ENCODE results near the gene UBE2V1.

The UBE2V1 gene

DNA sequence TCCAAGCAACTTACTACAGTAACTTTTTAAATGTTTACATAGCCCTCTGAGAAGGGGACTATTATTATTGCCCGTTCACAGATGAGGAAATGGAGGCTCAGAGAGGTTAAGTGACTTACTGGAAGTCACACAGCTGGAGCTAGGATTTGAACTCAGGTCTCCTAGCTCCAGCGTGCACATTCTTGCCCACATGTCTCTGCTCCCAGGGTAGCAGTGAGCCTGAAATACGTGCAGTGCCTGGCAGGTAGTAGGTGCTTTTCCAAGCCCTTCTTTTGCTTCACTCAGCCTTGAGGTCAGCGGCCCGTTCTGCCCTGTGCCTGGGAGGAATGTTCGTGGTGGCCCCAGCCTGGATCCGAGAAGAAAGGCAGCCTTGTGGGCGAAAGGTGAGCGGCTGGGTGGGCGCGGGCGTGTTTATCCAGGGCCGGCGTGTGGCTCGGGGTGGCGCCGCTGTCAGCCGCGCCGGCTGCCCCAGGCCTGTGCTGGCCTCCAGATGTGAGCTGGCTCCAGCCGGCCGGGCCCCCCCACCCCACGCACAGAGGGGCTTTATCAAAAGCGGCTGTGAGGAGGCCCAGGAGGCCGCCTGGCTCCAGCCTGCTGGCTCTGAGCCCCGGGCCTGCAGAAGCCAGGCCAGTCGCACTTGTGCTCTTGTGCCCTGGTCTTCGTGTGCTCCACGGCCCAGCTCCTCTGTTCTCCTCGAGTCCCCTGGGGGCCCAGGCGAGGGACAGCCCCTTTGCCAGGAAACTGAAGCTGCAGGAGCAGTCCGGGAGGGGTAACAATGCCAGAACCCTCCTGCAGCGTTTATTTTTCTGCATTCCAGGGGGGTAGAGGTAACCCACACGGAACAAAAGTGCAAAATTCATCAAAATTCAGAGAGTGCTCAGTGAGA lies 58.1 kb downstream of the UBE2V1 start:
- Histone ChIP-seq H3K9me3 (no peaks in the 10 kb centered on the region), H3K27me3 (ENCODE audit: low read depth) (no peaks in the 10 kb centered on the region), H3K4me3 (no peak overlapping the region), H3K36me3 (replicated peaks) (no peaks in the 10 kb centered on the region), H3K4me1 (no peaks in the 10 kb centered on the region)
- DNase-seq (ENCODE audit: low spot score in 2 of 2) = no peak
- in situ Hi-C loops (cut with MboI; ENCODE audit: low sequenced_read_pairs) = loop anchor here (25.0 kb wide), 1 partner anchor 443 kb away; no protein-coding TSS in a partner anchor

DNA sequence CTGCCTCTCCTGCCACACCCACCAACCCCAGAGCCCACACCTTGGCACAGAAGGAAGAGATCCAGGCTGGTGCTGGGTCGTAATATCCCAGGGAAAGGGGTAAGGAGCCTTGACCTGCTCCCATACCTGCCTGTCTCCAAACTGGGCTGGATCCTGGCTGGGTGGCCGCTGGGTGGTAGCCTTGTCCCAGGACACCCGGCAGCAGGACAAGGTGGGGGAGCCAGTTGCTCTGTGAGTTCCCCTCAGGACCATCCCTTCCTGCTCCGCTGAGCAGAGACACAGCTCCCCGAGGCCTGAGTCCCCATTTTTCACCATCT lies 58.8 kb downstream of the UBE2V1 start:
- in situ Hi-C loops (cut with MboI; ENCODE audit: low sequenced_read_pairs) = loop anchor here (25.0 kb wide), 1 partner anchor 442 kb away; no protein-coding TSS in a partner anchor
- H3K9me3 ChIP-seq = no peaks in the 10 kb centered on the region
- H3K4me3 ChIP-seq = no peak overlapping the region
- no peaks in the 10 kb centered on the region for H3K27me3 ChIP-seq (ENCODE audit: low read depth)
- H3K36me3 ChIP-seq (replicated peaks) = no peaks in the 10 kb centered on the region
- H3K4me1 ChIP-seq = no peaks in the 10 kb centered on the region
- no peak for DNase-seq (ENCODE audit: low spot score in 2 of 2)

GRCh38 chr20:50053362-50054230 lies 59.4 kb downstream of the UBE2V1 start:
- in situ Hi-C loops (cut with MboI; ENCODE audit: low sequenced_read_pairs) = loop anchor here (25.0 kb wide), 1 partner anchor 441 kb away; no protein-coding TSS in a partner anchor

DNA sequence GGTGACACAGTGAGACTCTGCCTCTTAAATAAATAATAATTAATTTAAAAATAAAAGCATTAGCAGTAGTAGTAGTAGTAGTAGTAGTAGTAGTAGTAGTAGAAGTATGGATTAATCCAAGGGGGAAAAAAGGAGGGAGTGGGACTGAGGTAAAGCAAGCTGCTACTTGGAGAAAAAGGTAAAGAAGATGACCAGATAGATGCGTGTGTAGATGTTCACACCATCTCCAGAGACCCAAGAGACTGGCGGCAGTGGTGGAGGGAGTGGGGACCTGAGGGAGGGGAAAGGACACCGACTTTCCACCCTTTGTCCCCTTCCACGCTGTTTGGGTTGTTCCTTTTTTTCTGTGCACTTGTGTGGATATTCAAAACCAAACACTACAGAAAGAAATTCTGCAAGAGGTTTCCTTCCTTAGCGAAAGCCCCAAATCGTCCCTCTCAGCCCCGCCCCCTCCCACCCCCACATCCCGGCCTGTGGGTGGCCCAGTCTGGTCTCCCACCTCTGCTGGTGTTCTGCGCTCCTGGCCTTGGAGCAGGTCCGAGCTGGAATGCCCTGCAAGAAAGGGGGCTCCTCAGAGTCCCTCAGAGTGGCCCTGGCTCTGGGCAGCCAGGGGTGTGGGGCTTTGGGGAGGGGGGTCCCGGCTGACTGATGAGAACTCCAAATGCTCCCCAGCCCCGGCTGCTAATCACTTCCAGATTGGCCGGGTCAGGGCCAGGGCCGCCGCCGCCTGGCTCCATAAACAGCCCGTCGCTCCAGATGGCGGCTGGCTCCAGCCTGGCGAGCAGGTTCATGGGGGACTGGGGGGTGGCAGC lies 60.2 kb downstream of the UBE2V1 start:
- H3K4me1 ChIP-seq = no peaks in the 10 kb centered on the region

More at GRCh38 chr20:50053362-50054230, 59.4 kb downstream of the UBE2V1 start:
- no peaks in the 10 kb centered on the region for H3K36me3 ChIP-seq (replicated peaks)
- H3K4me3 ChIP-seq = no peak overlapping the region
- H3K9me3 ChIP-seq = no peaks in the 10 kb centered on the region
- no peaks in the 10 kb centered on the region for H3K4me1 ChIP-seq
- no peaks in the 10 kb centered on the region for H3K27me3 ChIP-seq (ENCODE audit: low read depth)
- DNase-seq (ENCODE audit: low spot score in 2 of 2) = no peak

DNA sequence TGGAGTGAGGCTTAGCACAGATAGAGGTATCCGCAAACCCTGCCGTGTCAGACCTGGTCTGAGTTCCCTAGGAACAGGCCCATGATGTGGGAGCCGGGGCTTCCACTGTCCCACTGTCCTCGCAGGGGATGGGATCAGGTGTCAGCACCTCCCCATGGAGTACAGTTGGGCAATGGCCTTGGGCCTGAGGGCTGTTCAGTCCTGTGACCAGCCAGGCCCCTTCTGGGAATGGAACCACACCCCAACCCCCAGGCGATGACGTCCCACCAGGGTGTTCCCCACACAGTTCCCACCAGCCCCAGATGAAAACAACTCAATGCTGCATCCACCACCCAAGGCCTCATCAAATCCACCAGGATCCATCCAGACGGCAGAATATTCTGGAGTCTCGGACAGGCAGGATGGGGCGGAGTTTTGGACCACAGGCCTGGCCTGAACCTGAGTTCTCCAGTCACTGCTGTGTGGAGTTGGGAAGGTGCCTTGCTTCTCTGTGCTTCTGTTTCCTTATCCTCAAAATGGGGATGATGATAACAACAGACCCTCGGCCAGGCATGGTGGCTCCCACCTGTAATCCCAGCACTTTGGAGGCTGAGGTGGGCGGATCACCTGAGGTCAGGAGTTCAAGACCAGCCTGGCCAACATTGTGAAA lies 62.2 kb downstream of the UBE2V1 start:
- no peaks in the 10 kb centered on the region for H3K4me1 ChIP-seq
- H3K9me3 ChIP-seq = no peaks in the 10 kb centered on the region
- no peaks in the 10 kb centered on the region for H3K27me3 ChIP-seq (ENCODE audit: low read depth)
- no peak overlapping the region for H3K4me3 ChIP-seq
- H3K36me3 ChIP-seq (replicated peaks) = no peaks in the 10 kb centered on the region
- in situ Hi-C loops (cut with MboI; ENCODE audit: low sequenced_read_pairs) = loop anchor here (25.0 kb wide), 1 partner anchor 438 kb away; no protein-coding TSS in a partner anchor
- no peak for DNase-seq (ENCODE audit: low spot score in 2 of 2)

More for the DNA sequence above, 60.2 kb downstream of the UBE2V1 start:
- in situ Hi-C loops (cut with MboI; ENCODE audit: low sequenced_read_pairs) = loop anchor here (25.0 kb wide), 1 partner anchor 440 kb away; no protein-coding TSS in a partner anchor
- no peaks in the 10 kb centered on the region for H3K36me3 ChIP-seq (replicated peaks)
- H3K4me3 ChIP-seq = no peak overlapping the region
- no peaks in the 10 kb centered on the region for H3K27me3 ChIP-seq (ENCODE audit: low read depth)
- H3K9me3 ChIP-seq = no peaks in the 10 kb centered on the region
- DNase-seq (ENCODE audit: low spot score in 2 of 2) = no peak

DNA sequence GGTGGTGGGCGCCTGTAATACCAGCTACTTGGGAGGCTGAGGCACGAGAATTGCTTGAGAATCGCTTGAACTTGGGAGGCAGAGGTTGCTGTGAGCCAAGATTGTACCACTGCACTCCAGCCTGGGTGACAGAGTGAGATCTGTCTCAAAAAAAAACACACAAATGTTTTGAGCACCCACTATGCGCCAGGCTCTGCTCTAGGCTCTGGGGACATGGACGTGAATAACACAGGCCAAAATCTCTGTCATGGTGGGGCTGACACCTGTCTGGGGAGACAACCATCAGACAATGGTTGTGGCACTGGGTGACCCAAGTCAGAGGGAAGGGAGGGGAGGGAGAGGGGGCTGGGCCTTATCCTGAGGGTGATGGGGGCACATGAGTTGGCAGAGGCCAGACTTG lies 62.7 kb downstream of the UBE2V1 start:
- in situ Hi-C loops (cut with MboI; ENCODE audit: low sequenced_read_pairs) = loop anchor here (25.0 kb wide), 1 partner anchor 438 kb away; no protein-coding TSS in a partner anchor
- Histone ChIP-seq H3K9me3 (no peaks in the 10 kb centered on the region), H3K36me3 (replicated peaks) (no peaks in the 10 kb centered on the region), H3K27me3 (ENCODE audit: low read depth) (no peaks in the 10 kb centered on the region), H3K4me1 (no peaks in the 10 kb centered on the region), H3K4me3 (no peak overlapping the region)
- DNase-seq (ENCODE audit: low spot score in 2 of 2) = no peak

DNA sequence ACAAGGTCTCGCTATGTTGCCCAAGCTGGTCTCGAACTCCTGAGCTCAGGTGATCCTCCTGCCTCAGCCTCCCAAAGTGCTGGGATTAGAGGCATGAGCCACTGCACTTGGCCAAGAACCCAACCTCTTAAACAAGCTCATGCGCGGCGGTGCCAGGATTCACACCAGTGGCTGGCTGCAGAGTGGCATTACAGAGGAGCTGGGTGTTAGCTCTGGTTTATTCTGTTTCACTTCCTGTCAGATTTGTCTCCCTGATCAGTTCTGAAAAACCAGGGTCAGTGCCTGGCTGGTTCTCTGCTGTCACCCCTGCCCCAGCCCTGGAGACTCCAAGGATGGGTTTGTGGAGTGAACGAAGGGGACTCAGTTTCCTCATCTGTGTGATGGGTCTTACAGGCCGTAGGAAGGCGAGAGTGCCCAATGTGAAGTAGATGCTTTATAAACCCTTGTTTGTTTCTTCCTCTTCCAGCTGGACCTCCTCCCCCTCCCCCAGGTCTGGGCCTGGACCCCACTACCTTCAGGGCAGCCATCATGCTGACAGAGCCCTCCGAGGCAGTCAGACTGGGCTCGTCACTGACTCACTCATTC lies 63.4 kb downstream of the UBE2V1 start:
- no peak for DNase-seq (ENCODE audit: low spot score in 2 of 2)
- Histone ChIP-seq H3K4me3 (no peak overlapping the region), H3K36me3 (replicated peaks) (no peaks in the 10 kb centered on the region), H3K27me3 (ENCODE audit: low read depth) (no peaks in the 10 kb centered on the region), H3K4me1 (no peaks in the 10 kb centered on the region), H3K9me3 (no peaks in the 10 kb centered on the region)
- in situ Hi-C loops (cut with MboI; ENCODE audit: low sequenced_read_pairs) = loop anchor here (25.0 kb wide), 1 partner anchor 437 kb away; no protein-coding TSS in a partner anchor

- H3K4me3 ChIP-seq = no peak overlapping the region
- H3K9me3 ChIP-seq = no peaks in the 10 kb centered on the region
- DNase-seq (ENCODE audit: low spot score in 2 of 2) = no peak
- no peaks in the 10 kb centered on the region for H3K36me3 ChIP-seq (replicated peaks)
- no peaks in the 10 kb centered on the region for H3K27me3 ChIP-seq (ENCODE audit: low read depth)
- no peaks in the 10 kb centered on the region for H3K4me1 ChIP-seq
- in situ Hi-C loops (cut with MboI; ENCODE audit: low sequenced_read_pairs) = no loop called here
These were observed 64.4 kb downstream of the UBE2V1 start for GRCh38 chr20:50048420-50049166.

DNA sequence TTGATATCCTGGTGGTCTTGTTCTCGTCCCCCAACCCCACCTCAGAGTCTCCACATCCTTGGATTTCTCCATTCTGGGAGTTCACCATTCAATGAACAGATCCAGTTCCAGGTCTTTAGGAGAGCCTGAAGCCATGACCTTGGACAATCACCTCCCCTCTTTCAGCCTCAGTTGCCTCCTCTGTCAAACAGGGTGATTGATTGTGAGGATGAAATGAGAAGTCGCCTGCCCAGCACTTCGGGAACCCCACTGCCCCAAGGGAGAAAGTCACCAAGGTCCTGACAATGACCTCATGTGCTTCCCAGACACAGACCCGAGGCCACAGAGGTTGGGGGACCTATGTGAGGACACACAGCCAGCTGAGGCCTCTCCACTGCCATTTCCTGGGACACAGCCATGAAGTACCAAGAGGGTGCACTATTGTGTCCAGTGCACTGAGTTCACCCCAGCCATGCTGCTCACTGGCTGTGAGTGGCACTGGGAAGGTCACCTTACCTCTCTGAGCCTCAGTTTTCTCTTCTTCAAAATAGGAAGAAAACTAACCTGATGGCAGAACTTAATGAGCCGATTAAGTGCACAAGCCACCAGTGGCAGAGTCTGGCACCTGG lies 68.5 kb downstream of the UBE2V1 start:
- H3K4me1 ChIP-seq = no peaks in the 10 kb centered on the region
- in situ Hi-C loops (cut with MboI; ENCODE audit: low sequenced_read_pairs) = no loop called here
- DNase-seq (ENCODE audit: low spot score in 2 of 2) = no peak
- no peak overlapping the region for H3K4me3 ChIP-seq
- no peaks in the 10 kb centered on the region for H3K36me3 ChIP-seq (replicated peaks)
- H3K9me3 ChIP-seq = no peaks in the 10 kb centered on the region
- no peaks in the 10 kb centered on the region for H3K27me3 ChIP-seq (ENCODE audit: low read depth)

- no peak for DNase-seq (ENCODE audit: low spot score in 2 of 2)
- Histone ChIP-seq H3K4me3 (no peak overlapping the region), H3K27me3 (ENCODE audit: low read depth) (no peaks in the 10 kb centered on the region), H3K9me3 (no peaks in the 10 kb centered on the region), H3K36me3 (replicated peaks) (no peaks in the 10 kb centered on the region), H3K4me1 (no peaks in the 10 kb centered on the region)
- in situ Hi-C loops (cut with MboI; ENCODE audit: low sequenced_read_pairs) = no loop called here
These were observed 69.2 kb downstream of the UBE2V1 start for GRCh38 chr20:50043573-50044352.
